GM12878 (cell line): ENCODE results near the gene DDX56. TPM values are rescaled to one million over a fixed set of nuclear protein-coding genes. Genes with fewer than 3 reads are reported as not detected.

Experiments
- ATAC-seq: fragments of 200-7000 bp; cut with Tn5 transposase; 3 replicates; pipeline ENCODE4 v1.9.1; 2020; ENCODE audit warnings: mild to moderate bottlenecking, moderate library complexity
- BruUV-seq: library from RNA; stranded (reverse); fragments of 400-500 nt; replicated peaks from 2 replicates; lab custom pipeline; 2021; lab: Mats Ljungman, UMichigan
- CTCF ChIA-PET: fragments of 300-600 bp; sonication (Branson Sonifier 250); formaldehyde crosslinking; extraction: SDS; loops from one replicate; lab custom pipeline; 2021; ENCODE audit warnings: inconsistent platforms; lab: Yijun Ruan, JAX
- POLR2A ChIA-PET: fragments of 350-600 bp; formaldehyde crosslinking; extraction: SDS; loops from one replicate; lab custom pipeline; 2021; ENCODE audit warnings: inconsistent platforms; lab: Charles Lee
- RAD21 ChIA-PET: fragments of 300-600 bp; sonication (Branson Sonifier 250); formaldehyde crosslinking; loops from one replicate; lab custom pipeline; 2023; ENCODE audit warnings: antibody characterized with exemption; ENCODE audit not compliant: unreplicated experiment; lab: Charles Lee
- SMC1A ChIA-PET: fragments of 300-600 bp; sonication (Branson Sonifier 250); formaldehyde crosslinking; loops from one replicate; lab custom pipeline; 2023; ENCODE audit not compliant: unreplicated experiment, uncharacterized antibody; lab: Charles Lee
- DNase-seq: peaks from one replicate; pipeline ENCODE4 v3.0.0-alpha.2; 2011; ENCODE audit warnings: low read depth, low spot score
- FAIRE-seq: peaks from 3 replicates; lab custom pipeline; 2011; peaks lifted over from hg19 to GRCh38; lab: Jason Lieb, UNC
- H2AFZ ChIP-seq: 2 replicates; pipeline ENCODE4 v1.6.0; 2011; ENCODE audit warnings: low read depth, low read length, control low read depth; ENCODE audit not compliant: control insufficient read depth
- H3K27ac ChIP-seq: 2 replicates; pipeline ENCODE4 v1.5.1; 2011; ENCODE audit warnings: control low read depth; ENCODE audit not compliant: control insufficient read depth, insufficient read depth
- H3K27me3 ChIP-seq, 2 experiments: replicated peaks in 1 of 2; 2 replicates each; pipeline versions ENCODE4 v1.6.0 to v1.6.1; 2011; ENCODE audit warnings: low read length in 1 of 2; ENCODE audit not compliant: control insufficient read depth in 2 of 2, insufficient read depth in 2 of 2
- H3K36me3 ChIP-seq, 2 experiments: 2 replicates each; pipeline ENCODE4 v1.5.1; 2011; ENCODE audit warnings: low read length in 1 of 2; ENCODE audit not compliant: control insufficient read depth in 2 of 2, insufficient read depth in 2 of 2
- H3K4me1 ChIP-seq: 2 replicates; pipeline ENCODE4 v1.6.1; 2011; ENCODE audit warnings: mild to moderate bottlenecking, low read length, moderate library complexity, mixed read lengths; ENCODE audit not compliant: control insufficient read depth, insufficient read depth
- H3K4me2 ChIP-seq: 2 replicates; pipeline ENCODE4 v1.6.0; 2011; ENCODE audit warnings: control low read depth; ENCODE audit not compliant: control insufficient read depth, insufficient read depth
- H3K4me3 ChIP-seq: fragments of 200-600 bp; sonication (generic); 2 replicates; pipeline ENCODE4 v1.5.1; 2016
- H3K79me2 ChIP-seq: 2 replicates; pipeline ENCODE4 v1.6.0; 2011; ENCODE audit warnings: low read length; ENCODE audit not compliant: control insufficient read depth, insufficient read depth
- H3K9ac ChIP-seq: 2 replicates; pipeline ENCODE4 v1.8.0; 2011; ENCODE audit warnings: low read length, control low read depth, mixed read lengths; ENCODE audit not compliant: control insufficient read depth, insufficient read depth
- H3K9me3 ChIP-seq: replicated peaks from 3 replicates; pipeline ENCODE4 v1.5.1; 2011; ENCODE audit warnings: mild to moderate bottlenecking, low read length; ENCODE audit not compliant: control insufficient read depth, insufficient read depth
- H4K20me1 ChIP-seq: 2 replicates; pipeline ENCODE4 v1.6.0; 2011; ENCODE audit not compliant: control insufficient read depth, insufficient read depth
- BACH1 ChIP-seq: fragments of 450-650 bp; IDR thresholded peaks from 2 replicates; pipeline ENCODE4 v1.6.1; 2017; ENCODE audit warnings: mild to moderate bottlenecking, borderline replicate concordance
- BHLHE40 ChIP-seq, 2 experiments: fragments of 450-650 bp in 1 of 2; IDR thresholded peaks; 2 replicates each; pipeline ENCODE4 v1.6.1; 2011 to 2017; ENCODE audit warnings: low read depth in 2 of 2, borderline replicate concordance in 1 of 2, improper control_type of control experiment in 1 of 2, low read length in 1 of 2, mild to moderate bottlenecking in 1 of 2
- GABPA ChIP-seq: IDR thresholded peaks from 2 replicates; pipeline ENCODE4 v1.6.1; 2014; ENCODE audit warnings: antibody characterized with exemption, low read depth, mild to moderate bottlenecking, inconsistent platforms
- HCFC1 ChIP-seq: fragments of 150-350 bp; IDR thresholded peaks from 2 replicates; pipeline ENCODE4 v1.6.1; 2014; ENCODE audit warnings: low read length
- KLF5 ChIP-seq: fragments of 450-650 bp; IDR thresholded peaks from 2 replicates; pipeline ENCODE4 v1.6.1; 2014; ENCODE audit warnings: mild to moderate bottlenecking; ENCODE audit not compliant: partially characterized antibody
- RAD21 ChIP-seq: IDR thresholded peaks from 2 replicates; pipeline ENCODE4 v1.6.1; 2011; ENCODE audit warnings: mild to moderate bottlenecking, low read depth, low read length, moderate library complexity; ENCODE audit not compliant: insufficient read depth
- RAD51 ChIP-seq: fragments of 450-650 bp; IDR thresholded peaks from 2 replicates; pipeline ENCODE4 v1.6.1; 2016; ENCODE audit warnings: moderate library complexity, mild to moderate bottlenecking, inconsistent platforms
- RB1 ChIP-seq: fragments of 450-650 bp; formaldehyde crosslinking; IDR thresholded peaks from 2 replicates; pipeline ENCODE4 v1.6.1; 2017; ENCODE audit warnings: mild to moderate bottlenecking, borderline replicate concordance
- SIN3A ChIP-seq: IDR thresholded peaks from 2 replicates; pipeline ENCODE4 v1.6.1; 2012; ENCODE audit warnings: low read depth, low read length, improper control_type of control experiment
- SMC3 ChIP-seq: IDR thresholded peaks from 2 replicates; pipeline ENCODE4 v1.6.1; 2011; ENCODE audit warnings: low read length, improper control_type of control experiment, borderline replicate concordance
- YBX1 ChIP-seq: fragments of 450-650 bp; IDR thresholded peaks from 2 replicates; pipeline ENCODE4 v1.6.1; 2016; ENCODE audit warnings: antibody characterized with exemption
- ZNF622 ChIP-seq: fragments of 450-650 bp; IDR thresholded peaks from 2 replicates; pipeline ENCODE4 v1.6.1; 2017; ENCODE audit warnings: mild to moderate bottlenecking, inconsistent platforms
- ZSCAN29 ChIP-seq: fragments of 450-650 bp; IDR thresholded peaks from 2 replicates; pipeline ENCODE4 v1.6.1; 2017; ENCODE audit warnings: mild to moderate bottlenecking, moderate library complexity
- WGBS: methylation state at CpG from one replicate; pipeline ENCODE4 v1.1.6; 2016; ENCODE audit warnings: low lambda C conversion rate; ENCODE audit not compliant: insufficient replicate concordance, insufficient coverage; ENCODE audit errors: missing lambda C conversion rate; 5-methylcytosine and 5-hydroxymethylcytosine counted together
- in situ Hi-C: fragments of 300-500 bp; cut with MboI; formaldehyde crosslinking; loops from 9 replicates; pipeline ENCODE4 v1.14.3; 2018; ENCODE audit warnings: mixed read lengths
- intact Hi-C: fragments of 100-400 bp; cut with micrococcal nuclease; formaldehyde crosslinking; loops from one replicate; pipeline ENCODE4 v1.14.2; 2022; ENCODE audit not compliant: unreplicated experiment
- polyA plus RNA-seq, 11 experiments: library from polyadenylated mRNA; depleted of rRNA in 4 of 11; unstranded in 6 of 11; stranded (reverse) in 5 of 11; fragments of >200 nt; fragmentation: Nextera tagmentation in 4 of 11; fragmentation: Illumina TruSeq in 1 of 11; extraction: Ambion mirVana in 4 of 11; extraction: Trizol in 1 of 11; gene quantifications; 1 replicate in 1 of 11; 2 replicates in 10 of 11; pipeline versions ENCODE4 v1.2.1 to v1.2.3, GENCODE V29; 2011 to 2016; ENCODE audit warnings: inconsistent platforms in 2 of 11, missing spikeins in 2 of 11, low read depth in 1 of 11
- total RNA-seq, 4 experiments: library from RNA; depleted of rRNA in 3 of 4; stranded (reverse); fragments of >200 nt in 3 of 4; fragmentation: Illumina TruSeq in 1 of 4; extraction: Trizol in 1 of 4; gene quantifications; 2 replicates each; pipeline versions ENCODE4 v1.2.1 to v1.2.3, GENCODE V29; 2013 to 2021
- TF ChIP-seq, protein P1 (sequence below): IDR thresholded peaks from 2 replicates; pipeline ENCODE4 v1.6.1; 2012; ENCODE audit warnings: low read depth, low read length, improper control_type of control experiment

DDX56 gene
- total and polyA plus RNA-seq, 10 of the 15 experiments (the other 5 are each of a cell fraction or from before 2014, with no cell fraction given), result 19.8 to 136 (median 81.3) TPM

DNA sequence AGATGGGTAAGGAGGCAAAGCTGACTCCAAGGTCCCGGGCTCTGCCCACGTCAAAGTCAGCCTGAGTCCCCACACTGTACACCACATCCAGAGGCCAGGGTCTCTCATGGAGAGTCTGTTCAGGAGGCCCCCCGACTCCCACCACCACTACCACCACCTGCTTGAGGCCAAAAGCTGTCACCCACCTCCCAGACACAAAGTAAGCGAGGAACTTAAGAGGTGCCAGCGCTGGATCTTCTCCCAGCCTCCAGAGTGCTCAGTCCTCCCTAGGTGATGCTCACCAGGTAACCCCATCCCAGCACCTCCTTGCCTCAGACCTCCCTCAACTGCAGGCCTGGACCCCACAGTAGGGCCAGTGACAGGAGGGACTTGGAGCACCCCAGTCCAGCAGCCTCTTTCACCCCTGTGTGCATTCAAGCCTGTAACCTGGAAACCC is 33.1 kb downstream of the DDX56 start:
- WGBS, result 60% methylated on average over 5 of the region's 5 CpGs
- no TSS peak for BruUV-seq
- SMC1A ChIA-PET, result no interaction called here

GRCh38 chr7:44539669-44540506 is 33.8 kb downstream of the DDX56 start:
- no peaks in the 10 kb centered on the region for H3K4me1 ChIP-seq
- ChIA-PET CTCF (interaction anchor here (1.4 kb wide), 1 partner anchor 9 kb away, joined by 3 read pairs; no protein-coding TSS in a partner anchor), SMC1A (no interaction called here)
- no peak overlapping the region for H2AFZ ChIP-seq
- no TSS peak for BruUV-seq
- intact Hi-C loops, result no loop called here
- no peak for TF ChIP-seq BACH1
- no peak for TF ChIP-seq RB1
- no peak for TF ChIP-seq SIN3A
- TF ChIP-seq GABPA, result no peak
- TF ChIP-seq SMC3, result no peak
- TF ChIP-seq ZNF622, result no peak
- TF ChIP-seq YBX1, result no peak
- TF ChIP-seq, all 136 proteins: peak for 0
- no peaks in the 10 kb centered on the region for H3K79me2 ChIP-seq
- no peaks in the 10 kb centered on the region for H3K9me3 ChIP-seq
- H3K36me3 ChIP-seq, result no peaks in the 10 kb centered on the region
- no peak overlapping the region for H3K4me2 ChIP-seq
- ChIA-PET POLR2A (no interaction called here), RAD21 (no interaction called here)
- H3K27ac ChIP-seq, result no peak overlapping the region
- H4K20me1 ChIP-seq, result no peaks in the 10 kb centered on the region
- WGBS, result 55% methylated on average over 27 of the region's 27 CpGs
- FAIRE-seq, result no peak
- H3K9ac ChIP-seq, result no peak overlapping the region
- DNase-seq, result no peak
- H3K27me3 ChIP-seq, result no peaks in the 10 kb centered on the region; a peak in 1 of 4 replicates
- ATAC-seq, result no peak
- no peak overlapping the region for H3K4me3 ChIP-seq
- in situ Hi-C loops, result no loop called here

More for the DNA sequence above, 33.1 kb downstream of the DDX56 start:
- no peaks in the 10 kb centered on the region for H4K20me1 ChIP-seq
- ChIA-PET RAD21 (no interaction called here), POLR2A (no interaction called here), CTCF (interaction anchor here (1.4 kb wide), 1 partner anchor 8 kb away, joined by 3 read pairs; no protein-coding TSS in a partner anchor)
- no peak for FAIRE-seq
- in situ Hi-C loops, result no loop called here
- no peak overlapping the region for H3K27ac ChIP-seq
- no peak overlapping the region for H3K4me2 ChIP-seq
- intact Hi-C loops, result no loop called here
- H3K27me3 ChIP-seq, result no peaks in the 10 kb centered on the region; a peak in 1 of 4 replicates
- H3K36me3 ChIP-seq, result no peaks in the 10 kb centered on the region
- no peaks in the 10 kb centered on the region for H3K4me1 ChIP-seq
- no peaks in the 10 kb centered on the region for H3K9me3 ChIP-seq
- H3K79me2 ChIP-seq, result no peaks in the 10 kb centered on the region
- H2AFZ ChIP-seq, result no peak overlapping the region
- DNase-seq, result no peak
- ATAC-seq, result no peak
- H3K4me3 ChIP-seq, result no peak overlapping the region
- H3K9ac ChIP-seq, result no peak overlapping the region
- TF ChIP-seq KLF5, result no peak
- no peak for TF ChIP-seq RAD21
- no peak for TF ChIP-seq BHLHE40 (IDR thresholded peaks at IDR 0.05; ENCODE audit: borderline replicate concordance in 1 of 2, low read depth in 2 of 2, low read length in 1 of 2)
- TF ChIP-seq RAD51, result no peak
- no peak for TF ChIP-seq ZSCAN29
- TF ChIP-seq, protein P1, sequence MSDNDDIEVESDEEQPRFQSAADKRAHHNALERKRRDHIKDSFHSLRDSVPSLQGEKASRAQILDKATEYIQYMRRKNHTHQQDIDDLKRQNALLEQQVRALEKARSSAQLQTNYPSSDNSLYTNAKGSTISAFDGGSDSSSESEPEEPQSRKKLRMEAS, result no peak
- no peak for TF ChIP-seq HCFC1
